Suprapubic skin (tissue), 3 donors: ENCODE data around the gene ASS1.

ENCODE experiments used
- CTCF ChIP-seq, 2 donors: fragments of 200-600 bp in 1 of 2; fragments of 450-650 bp in 1 of 2; sonication (generic) in 1 of 2; IDR thresholded peaks; one replicate each; pipeline ENCODE4 v1.5.1; 2016 to 2019; ENCODE audit warnings: antibody characterized with exemption in 2 of 2, mild to moderate bottlenecking in 1 of 2, moderate library complexity in 1 of 2
- EP300 ChIP-seq: sonication (generic); formaldehyde crosslinking; IDR thresholded peaks from one replicate; pipeline ENCODE4 v1.6.1; 2017; ENCODE audit warnings: antibody characterized with exemption
- POLR2A ChIP-seq, 2 donors: fragments of 450-650 bp; IDR thresholded peaks; one replicate each; pipeline ENCODE4 v1.6.1; 2017; ENCODE audit warnings: antibody characterized with exemption in 2 of 2, mild to moderate bottlenecking in 2 of 2, moderate library complexity in 2 of 2

- TF ChIP-seq CTCF (IDR thresholded peaks at IDR 0.05) (no peak), EP300 (no peak), POLR2A (IDR thresholded peaks at IDR 0.05) (no peak)
Observed at GRCh38 chr9:130409246-130409645, 35.5 kb upstream of the ASS1 start.
